HG02970 (cell line): Measurements from ENCODE around the gene CASP5.
"Not testable (repeated sequence)": the region's sequence is repeated elsewhere in the genome, so short reads cannot be mapped to it uniquely, and the experiment has no call there.

Experiments
- ATAC-seq: cut with Tn5 transposase; IDR thresholded peaks from one replicate; pipeline ENCODE4 v1.9.1; 2021; ENCODE audit warnings: mild to moderate bottlenecking, moderate library complexity, moderate number of reproducible peaks; ENCODE audit not compliant: unreplicated experiment, low FRiP score

The CASP5 gene

DNA sequence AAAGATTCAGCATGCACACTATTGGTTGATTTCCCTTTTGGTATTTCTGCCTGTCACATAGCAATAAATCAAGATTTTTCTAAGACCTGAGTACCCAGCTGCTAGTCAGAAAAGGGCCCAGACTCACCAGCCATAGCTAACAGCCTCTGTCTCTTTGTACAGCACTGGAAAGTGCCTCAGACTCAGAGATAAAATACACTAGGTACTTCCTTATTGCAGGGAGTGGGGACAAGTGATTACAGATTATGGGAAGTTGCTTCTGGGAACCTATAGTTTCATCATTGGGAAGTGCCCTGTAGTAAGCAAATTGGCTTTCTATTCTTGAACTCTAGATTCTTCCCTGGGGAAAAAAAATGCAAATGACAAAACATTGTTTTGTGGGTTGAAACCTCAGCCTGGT lies at the start of gene CASP5:
TSS of gene CASP5 (minus strand) at position 166 of the 400 bp plus-strand sequence. CDS start at position 134, 32 bp downstream.
- no peak for ATAC-seq

DNA sequence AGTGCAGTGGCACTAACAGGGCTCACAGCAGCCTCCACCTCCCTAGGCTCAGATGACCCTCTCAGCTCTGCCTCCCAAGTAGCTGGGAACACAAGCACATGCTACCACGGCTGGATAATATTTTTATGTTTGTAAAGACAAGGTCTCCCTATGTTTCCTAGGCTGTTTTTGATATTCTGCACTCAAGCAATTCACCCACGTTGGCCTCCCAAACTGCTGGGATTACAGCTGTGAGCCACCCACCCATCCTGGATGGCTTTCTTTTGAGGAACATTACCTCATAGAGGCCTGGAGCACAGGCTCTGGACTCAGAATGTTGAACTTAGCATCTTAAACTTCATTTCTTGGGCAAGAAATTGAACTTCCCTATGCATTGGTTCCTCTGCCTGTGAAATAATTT lies 49.1 kb upstream of the CASP5 start:
- not testable (repeated sequence) for ATAC-seq

DNA sequence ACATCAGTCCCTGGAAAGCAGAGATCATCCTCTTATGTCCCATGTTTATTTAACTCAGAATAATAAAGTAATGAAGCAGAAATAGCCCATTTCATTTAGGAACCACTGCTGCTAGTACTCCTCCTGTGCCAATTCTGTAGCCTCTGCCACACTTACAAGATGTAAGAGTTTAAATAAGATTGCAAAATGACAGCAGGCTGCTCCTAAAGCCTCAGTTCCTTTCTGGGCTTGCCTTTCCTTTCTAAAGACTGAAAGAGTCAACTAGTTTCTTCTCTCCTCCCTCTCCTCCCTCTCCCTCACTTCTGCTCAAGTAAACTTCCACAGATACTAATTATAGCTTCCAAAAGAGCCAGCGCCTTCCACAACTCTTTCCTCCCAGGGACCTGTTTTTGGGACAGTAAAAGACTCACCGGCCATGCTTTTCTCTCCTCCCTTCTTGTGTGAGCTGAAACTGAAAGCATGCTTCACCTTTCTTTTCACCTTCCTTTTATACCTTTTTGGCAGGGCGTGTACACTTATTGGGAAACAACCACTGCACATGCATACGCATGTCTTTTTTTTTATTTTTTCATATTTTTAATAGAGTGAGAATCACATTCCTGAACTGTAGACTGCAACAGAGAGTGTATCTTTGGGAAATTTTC lies 48.2 kb upstream of the CASP5 start:
- no peak for ATAC-seq

DNA sequence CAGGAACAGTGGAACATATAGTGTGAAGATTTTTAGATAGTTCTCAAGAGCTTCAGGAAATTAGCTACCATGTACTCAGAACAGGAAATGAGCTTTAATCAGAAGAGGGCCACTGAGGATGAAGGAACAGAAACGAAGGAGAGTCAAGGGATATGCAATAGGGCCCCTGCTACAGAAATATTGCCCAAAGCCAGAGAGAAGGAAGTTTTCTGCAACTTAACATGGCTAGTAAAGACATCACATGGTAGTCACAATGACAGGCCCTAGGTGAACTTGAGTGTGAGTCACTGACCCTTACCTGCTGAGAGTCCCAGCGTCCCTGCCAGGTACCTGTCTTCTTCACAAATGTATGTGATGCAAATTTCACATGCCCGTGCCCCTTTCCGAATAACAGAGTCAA lies 47.3 kb upstream of the CASP5 start:
- ATAC-seq = no peak

DNA sequence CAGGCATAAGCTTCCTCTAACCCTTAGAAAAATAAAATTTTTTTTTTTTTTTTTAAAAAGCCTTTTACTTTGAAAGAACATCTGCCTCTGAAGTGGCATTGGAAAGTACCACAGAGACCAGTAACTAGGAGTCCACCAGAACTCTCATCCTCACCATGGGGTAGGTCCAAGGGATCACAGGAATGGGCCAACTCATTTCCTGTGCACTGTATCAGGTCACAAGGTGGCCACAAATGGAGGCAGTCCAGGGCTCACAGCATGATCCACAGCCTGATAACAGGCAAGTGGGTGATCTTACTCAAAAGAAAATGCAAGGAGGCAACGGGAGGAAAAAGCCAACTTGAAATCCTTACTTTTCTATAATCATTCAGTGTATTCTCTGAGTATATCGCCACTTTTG lies 46.8 kb upstream of the CASP5 start:
- not testable (repeated sequence) for ATAC-seq

DNA sequence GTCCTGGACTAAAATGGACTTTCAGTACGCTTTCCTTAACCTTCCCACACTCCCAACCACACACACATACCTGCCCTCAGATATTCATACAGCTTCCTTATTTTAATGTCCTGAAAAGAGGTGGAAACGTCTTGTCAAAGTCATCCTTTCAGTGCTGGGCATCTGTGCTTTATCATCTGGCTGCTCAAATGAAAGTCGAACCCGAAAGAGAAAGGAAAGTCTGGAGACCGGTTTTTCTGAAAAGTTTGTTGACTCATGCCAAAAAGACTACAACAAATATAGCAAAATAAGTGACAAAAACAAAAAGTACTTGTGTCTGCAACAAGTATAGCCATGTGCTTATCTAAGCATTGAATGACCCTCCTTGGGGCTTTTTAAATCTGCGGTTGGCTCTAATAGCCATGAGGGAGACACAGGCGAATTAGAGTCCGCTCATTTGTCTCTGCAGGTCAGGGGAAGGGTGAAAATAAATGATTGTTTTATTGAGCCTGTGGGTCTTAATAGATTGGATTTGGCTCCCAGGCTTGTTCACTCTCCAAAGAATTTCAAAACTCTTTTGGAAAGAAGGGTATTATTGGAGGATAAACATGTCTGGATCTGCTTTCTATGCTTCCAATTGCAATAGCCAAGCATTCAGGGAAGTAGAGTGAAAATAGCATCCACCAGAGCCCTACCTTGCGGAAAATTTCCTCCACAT lies 40.4 kb upstream of the CASP5 start:
- ATAC-seq = not testable (repeated sequence)

DNA sequence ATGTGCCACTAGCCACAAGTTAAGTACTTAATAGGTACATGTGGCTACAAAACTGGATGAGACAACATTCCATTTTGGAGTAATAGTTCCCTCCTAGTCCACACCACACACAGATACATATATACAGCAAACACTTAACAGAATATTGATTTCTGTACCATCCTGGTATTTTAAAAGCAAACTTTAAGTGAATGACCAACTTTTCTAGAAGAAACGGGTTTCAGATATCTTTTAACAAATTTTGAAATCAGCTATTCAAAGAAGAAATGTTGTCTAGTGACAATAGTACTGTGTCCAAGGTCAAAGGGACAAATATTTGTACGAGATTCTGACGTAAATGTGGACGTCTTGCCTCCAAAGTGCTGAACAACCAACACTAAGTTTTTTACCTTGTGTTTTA lies 34.5 kb upstream of the CASP5 start:
- no peak for ATAC-seq

DNA sequence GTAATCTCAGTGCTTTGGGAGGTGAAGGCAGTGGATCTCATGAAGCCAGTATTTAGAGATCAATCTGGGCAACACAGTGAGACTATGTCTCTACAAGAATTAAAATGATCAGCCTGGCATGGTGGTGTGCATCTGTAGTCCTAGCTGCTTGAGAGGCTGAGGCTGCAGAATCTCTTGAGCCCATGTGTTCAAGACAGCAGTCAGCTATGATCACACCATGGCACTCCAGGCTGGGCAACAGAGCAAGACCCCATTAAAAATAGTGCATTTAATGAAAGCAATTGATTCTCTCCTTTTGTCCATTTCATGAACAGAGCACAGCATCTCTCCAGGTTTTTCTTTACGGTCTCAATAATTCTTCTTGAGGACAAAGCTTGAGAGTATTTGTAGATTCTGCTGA lies 33.5 kb upstream of the CASP5 start:
- ATAC-seq = no peak

DNA sequence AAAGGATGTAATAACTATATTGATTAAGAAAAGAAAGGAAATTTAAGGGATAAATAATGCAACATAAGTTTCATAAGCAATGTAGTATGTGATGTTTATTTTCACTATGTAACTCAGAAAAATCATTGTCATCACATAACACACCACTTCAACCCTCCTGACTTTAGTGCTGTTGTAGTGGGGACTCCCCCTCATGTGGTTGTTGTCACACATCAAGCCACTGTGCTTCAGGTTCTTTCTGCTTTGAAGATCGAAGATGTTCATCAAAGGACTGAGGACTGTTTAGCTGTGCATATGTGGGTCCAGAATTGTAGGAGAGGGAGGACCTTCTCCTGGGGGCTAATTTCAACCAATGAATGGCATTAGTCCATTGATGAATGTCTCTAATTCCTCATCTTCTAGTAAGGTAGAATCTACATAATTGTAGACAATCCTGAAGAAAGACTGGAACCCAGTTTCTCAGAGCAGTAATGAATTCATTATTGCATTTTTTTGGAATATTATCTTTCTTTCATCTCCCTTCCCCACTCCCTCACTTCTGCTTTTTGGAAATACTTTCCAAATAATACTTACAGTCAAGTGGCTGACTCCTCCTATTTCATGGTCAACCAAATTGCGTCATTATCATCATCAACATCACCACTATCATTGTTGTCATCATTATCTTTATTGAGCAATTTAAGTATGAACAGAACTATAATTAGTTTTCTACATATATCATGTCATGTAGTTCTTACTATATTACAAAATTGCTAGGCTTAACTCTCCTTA lies 31.9 kb upstream of the CASP5 start:
- ATAC-seq = no peak

DNA sequence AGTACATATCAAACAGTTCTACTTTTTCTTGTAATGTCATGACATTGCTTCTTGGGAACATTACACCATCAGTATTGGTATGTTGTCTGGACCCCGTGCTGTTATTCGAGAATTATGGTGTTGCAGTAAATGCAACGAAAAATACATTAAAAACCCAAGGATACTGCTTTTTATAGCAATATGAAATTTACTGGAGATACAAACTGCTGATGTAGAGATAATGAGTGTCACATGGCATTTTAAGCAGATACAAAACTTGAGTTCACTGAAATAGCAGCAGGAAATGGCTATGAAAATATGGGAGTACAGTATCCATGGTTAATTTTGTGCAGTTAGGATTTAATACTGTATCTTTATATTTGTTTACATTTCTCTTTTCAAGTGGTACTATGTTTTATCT lies 29.5 kb upstream of the CASP5 start:
- ATAC-seq = no peak

DNA sequence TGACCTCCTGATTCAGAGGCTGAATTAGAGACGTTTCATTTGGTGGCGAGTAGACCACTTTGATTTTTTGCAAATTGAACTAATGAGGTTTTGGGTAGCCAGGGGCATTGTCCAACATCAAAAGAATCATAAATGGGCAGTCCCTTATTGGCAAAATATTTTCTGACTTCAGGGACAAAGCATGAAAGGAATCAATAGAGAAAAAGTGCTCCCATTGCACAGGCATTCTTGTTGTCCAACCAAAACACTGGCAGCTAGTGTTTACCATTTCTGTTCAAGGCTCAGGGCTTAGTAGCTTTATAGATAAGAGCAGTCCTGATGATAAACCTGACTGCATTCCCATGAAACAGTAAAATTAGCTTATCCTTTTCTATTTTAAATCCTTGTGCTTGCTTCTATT lies 28.6 kb upstream of the CASP5 start:
- ATAC-seq = no peak

DNA sequence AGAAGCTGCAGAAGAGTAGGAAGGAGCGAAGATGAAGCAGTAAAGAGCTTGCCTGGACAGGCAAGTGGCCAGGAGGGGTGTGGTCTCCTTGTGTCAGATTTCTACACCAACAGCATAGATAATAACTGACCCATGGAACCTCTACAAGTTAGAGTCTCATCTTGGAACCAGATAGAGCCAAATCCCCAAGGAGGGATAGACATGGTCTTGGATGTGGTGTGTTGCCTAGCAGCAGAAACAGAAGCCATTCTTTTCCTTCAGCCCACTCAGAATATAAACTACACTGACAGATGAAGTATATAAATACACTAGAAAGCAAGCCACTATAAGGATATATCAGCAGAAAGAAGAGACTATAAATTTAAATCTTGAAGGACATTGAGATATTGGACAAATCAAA lies 26.5 kb upstream of the CASP5 start:
- no peak for ATAC-seq

DNA sequence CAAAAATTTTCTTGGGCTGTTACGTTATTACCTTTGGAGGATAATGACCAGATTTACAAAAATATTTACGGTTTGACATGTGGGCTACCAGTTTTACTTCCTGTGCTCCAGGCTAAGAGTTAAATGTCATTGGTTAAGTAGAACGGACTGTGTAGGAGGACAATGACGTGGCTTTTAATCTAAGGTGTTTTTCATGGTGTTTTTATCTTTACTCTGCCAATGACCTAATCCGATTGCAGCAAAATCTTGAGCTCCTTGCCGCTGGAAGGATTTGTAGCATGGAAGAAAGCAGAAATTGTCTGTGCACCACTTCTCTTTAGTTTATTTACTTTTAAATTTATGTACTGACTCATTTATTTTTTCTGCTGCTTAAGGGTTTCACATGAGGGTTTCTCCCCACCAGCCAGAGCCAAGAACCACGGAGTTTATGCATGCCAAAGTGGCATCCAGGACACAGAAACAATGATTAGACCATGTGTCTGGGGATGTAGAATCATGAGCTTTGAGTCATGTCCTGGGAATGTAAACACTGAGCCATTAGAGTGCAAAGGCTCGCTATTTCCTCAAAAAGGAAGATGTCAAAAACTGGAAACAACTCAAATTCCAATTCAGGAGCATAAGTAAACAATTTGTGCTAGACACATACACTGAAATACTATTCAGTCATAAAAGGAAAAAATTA lies 24.1 kb upstream of the CASP5 start:
- ATAC-seq = no peak

DNA sequence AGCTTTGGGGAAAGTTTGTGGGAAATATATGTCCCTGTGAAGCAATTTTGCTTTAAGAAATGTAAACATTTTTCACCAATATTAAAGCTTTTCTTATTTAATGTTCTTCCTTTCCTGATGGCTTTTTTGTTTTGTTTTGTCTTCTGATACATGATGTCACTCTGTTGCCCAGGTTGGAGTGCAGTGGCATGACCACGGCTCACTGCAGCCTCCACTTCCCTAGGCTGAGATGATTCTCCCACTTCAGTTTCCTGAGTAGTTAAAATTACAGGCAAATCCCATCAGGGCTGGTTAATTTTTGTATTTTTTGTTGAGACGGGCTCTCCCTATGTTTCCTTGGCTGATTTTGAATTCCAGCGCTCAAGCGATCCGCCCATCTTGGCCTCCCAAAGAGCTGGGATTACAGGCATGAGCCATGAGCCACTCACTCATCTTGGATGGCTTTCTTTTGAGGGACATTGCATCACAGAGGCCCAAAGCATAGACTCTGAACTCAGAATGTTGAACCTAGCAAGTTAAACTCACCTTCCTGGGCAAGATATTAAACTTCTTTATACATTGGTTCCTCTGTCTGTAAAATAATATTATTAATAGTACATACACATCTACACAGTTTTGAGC lies 22.8 kb upstream of the CASP5 start:
- ATAC-seq = no peak

DNA sequence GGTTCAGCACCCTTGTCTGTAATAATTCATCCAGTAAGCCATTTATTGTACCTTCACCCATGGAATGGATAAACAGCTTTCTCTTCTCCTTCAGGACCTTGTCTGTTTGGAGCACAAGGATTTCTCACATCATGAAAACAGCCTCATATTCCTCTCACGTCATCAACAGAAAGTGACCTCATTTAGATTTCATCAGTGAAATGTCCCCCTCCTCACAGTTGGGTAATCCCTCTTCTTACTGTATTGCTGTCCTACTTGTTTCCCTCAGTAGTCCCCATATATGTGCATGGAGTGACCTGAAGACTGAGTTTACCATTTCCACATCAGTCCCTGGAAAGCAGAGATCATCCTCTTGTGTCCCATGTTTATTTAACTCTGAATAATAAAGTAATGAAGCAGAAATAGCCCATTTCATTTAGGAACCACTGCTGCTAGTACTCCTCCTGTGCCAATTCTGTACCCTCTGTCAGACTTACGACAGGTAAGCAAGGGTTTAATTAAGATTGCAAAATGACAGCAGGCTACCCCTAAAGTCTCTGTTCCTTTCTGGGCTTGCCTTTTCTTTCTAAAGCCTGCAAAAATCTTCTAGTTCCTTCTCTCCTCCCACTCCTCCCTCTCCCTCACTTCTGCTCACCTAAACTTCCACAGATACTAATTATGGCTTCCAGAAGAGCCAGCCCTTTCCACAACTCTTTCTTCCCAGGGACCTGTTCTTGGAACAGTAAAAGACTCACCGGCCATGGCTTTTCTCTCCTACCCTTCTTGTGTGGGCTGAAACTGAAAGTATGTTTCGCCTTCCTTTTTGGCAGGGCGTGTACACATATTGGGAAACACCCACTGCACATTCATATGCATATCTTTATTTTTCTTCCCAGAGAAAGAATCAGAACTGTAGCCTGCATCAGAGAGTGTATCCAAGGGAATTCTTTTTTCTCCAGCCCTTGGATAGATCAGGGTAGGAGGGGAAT lies 21.9 kb upstream of the CASP5 start, which contains the start of gene CARD16:
TSS of gene CARD16 (minus strand) at position 779 of the 968 bp plus-strand sequence. CDS start at position 741, 38 bp downstream.
- ATAC-seq = peak; percentile 98

DNA sequence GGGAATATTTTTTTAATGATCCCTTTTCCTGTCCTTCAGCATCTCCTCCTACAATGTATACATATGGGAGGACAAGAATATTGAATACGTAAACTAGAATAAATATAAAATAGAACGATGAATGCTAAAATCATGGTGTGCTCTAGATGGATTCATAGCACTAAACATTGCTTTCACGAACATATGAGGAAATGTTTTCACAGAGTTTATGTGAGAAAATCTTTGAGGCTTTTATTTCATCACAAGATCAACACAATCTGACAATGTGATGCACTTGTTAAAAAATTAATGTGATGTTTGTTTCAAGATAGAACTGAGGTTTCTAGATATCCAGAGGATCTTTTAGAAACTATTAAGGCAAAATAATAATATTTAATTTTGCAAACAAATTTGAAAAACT lies 19.2 kb upstream of the CASP5 start:
- no peak for ATAC-seq

DNA sequence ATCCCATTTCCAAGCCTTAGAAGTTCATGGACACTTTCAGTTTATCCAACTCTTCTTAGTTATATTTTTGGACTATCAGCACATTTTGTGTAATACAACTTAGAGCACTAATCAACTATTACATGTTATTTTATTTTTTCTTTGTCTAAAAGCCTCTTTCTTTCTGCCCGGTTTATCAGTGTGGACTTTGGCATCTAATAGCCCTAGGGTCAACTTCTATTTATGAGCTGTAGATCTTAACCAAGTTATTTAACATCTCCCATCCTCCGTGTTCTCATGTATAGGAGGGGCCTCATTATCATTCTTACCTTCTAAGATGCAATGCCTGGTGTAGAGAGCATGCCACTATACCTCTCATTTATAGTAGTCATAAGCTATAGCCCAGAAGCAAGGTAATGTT lies 17.7 kb upstream of the CASP5 start:
- no peak for ATAC-seq

DNA sequence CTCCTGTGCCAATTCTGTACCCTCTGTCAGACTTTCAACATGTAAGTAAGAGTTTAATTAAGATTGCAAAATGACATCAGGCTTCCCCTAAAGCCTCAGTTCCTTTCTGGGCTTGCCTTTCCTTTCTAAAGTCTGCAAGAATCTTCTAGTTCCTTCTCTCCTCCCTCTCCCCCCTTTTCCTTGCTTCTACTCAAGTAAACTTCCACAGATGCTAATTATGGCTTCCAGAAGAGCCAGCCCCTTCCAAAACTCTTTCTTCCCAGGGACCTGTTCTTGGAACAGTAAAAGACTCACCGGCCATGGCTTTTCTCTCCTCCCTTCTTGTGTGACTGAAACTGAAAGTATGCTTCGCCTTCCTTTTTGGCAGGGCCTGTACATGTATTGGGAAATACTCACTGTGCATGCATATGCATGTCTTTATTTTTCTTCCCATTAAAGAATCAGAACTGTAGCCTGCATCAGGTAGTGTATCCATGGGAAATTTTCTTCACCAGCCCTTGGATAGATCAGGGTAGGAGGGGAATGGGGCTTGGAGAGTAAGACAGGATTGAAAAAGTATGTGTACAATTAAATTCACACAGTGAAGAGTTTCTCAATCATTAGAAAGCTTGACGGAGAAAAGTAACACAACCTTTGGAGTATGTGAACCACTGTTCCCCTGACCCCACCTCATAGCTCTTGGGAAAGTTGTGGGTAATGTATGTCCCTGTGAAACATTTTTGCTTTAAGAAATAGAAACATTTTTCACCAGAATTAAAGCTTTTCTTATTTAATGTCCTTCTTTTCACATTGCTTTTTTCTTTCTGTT lies 12.0 kb upstream of the CASP5 start, which contains the start of gene CASP1:
TSS of gene CASP1 (minus strand) at position 332 of the 808 bp plus-strand sequence. CDS start at position 301, 31 bp downstream.
- ATAC-seq = peak; percentile 96
